DOHH2 (cell line): Measurements from ENCODE around the gene TUT1.

Source experiments
- H3F3A ChIP-seq: fragments of 200-600 bp; sonication (generic), shearing (Covaris generic); 2 replicates; pipeline ENCODE4 v1.6.0; 2016; ENCODE audit warnings: antibody characterized with exemption, mild to moderate bottlenecking; ENCODE audit not compliant: control insufficient read depth, insufficient read depth
- H3K27ac ChIP-seq: fragments of 200-600 bp; sonication (generic); 2 replicates; pipeline ENCODE4 v1.5.1; 2014; ENCODE audit warnings: low read depth, mild to moderate bottlenecking, low read length, moderate library complexity
- H3K27me3 ChIP-seq: fragments of 200-600 bp; sonication (generic); 2 replicates; pipeline ENCODE4 v1.6.1; 2014; ENCODE audit warnings: mild to moderate bottlenecking, low read length, mixed read lengths; ENCODE audit not compliant: control insufficient read depth
- H3K36me3 ChIP-seq: fragments of 200-600 bp; sonication (generic); 2 replicates; pipeline ENCODE4 v1.6.1; 2014; ENCODE audit warnings: mild to moderate bottlenecking, low read length, moderate library complexity, mixed read lengths; ENCODE audit not compliant: control insufficient read depth
- H3K4me1 ChIP-seq: fragments of 200-600 bp; sonication (generic); 2 replicates; pipeline ENCODE4 v1.6.1; 2014; ENCODE audit warnings: mild to moderate bottlenecking, low read length, mixed read lengths; ENCODE audit not compliant: control insufficient read depth
- H3K4me2 ChIP-seq: fragments of 200-600 bp; sonication (generic); 2 replicates; pipeline ENCODE4 v1.6.0; 2014; ENCODE audit warnings: mild to moderate bottlenecking, low read length, moderate library complexity
- H3K4me3 ChIP-seq: fragments of 200-600 bp; sonication (generic); 2 replicates; pipeline ENCODE4 v1.5.1; 2014; ENCODE audit warnings: mild to moderate bottlenecking, low read length, mixed read lengths
- H3K79me2 ChIP-seq: fragments of 200-600 bp; sonication (generic); 2 replicates; pipeline ENCODE4 v1.6.1; 2014; ENCODE audit warnings: mild to moderate bottlenecking, low read length, mixed read lengths; ENCODE audit not compliant: control insufficient read depth
- H3K9me2 ChIP-seq: fragments of 200-600 bp; sonication (generic); replicated peaks from 2 replicates; pipeline ENCODE4 v1.6.1; 2014; ENCODE audit warnings: mild to moderate bottlenecking, low read length, mixed read lengths; ENCODE audit not compliant: control insufficient read depth
- H3K9me3 ChIP-seq: fragments of 200-600 bp; sonication (generic); 2 replicates; pipeline ENCODE4 v1.6.1; 2014; ENCODE audit warnings: antibody characterized with exemption, low read length, mixed read lengths; ENCODE audit not compliant: control insufficient read depth, insufficient read depth
- H4K20me1 ChIP-seq: fragments of 200-600 bp; sonication (generic); 2 replicates; pipeline ENCODE4 v1.6.0; 2014; ENCODE audit warnings: low read depth, mild to moderate bottlenecking, antibody characterized with exemption, low read length, moderate library complexity; ENCODE audit not compliant: control insufficient read depth, insufficient read depth
- CTCF ChIP-seq: fragments of 200-600 bp; sonication (generic); IDR thresholded peaks from one replicate; pipeline ENCODE4 v1.5.1; 2014; ENCODE audit warnings: antibody characterized with exemption, mild to moderate bottlenecking, low read depth, low read length; ENCODE audit not compliant: poor library complexity, severe bottlenecking
- EZH2phosphoT487 ChIP-seq: fragments of 200-600 bp; sonication (generic); IDR thresholded peaks from 2 replicates; pipeline ENCODE4 v1.6.1; 2017; ENCODE audit warnings: borderline replicate concordance, mild to moderate bottlenecking, antibody characterized with exemption, low read length, moderate library complexity, mixed read lengths

Gene TUT1

GRCh38 chr11:62580959-62581715 is 10.2 kb downstream of the TUT1 start:
- Histone ChIP-seq H3K9me2 (no peaks in the 10 kb centered on the region), H3K9me3 (no peaks in the 10 kb centered on the region), H3K4me3 (no peak overlapping the region), H3K27me3 (no peaks in the 10 kb centered on the region), H3K27ac (no peak overlapping the region), H3K36me3 (peaks cover 72% of the 10 kb centered on the region), H3K79me2 (peaks cover 30% of the 10 kb centered on the region), H3K4me2 (no peak overlapping the region), H3K4me1 (no peaks in the 10 kb centered on the region), H3F3A (peaks cover 4% of the 10 kb centered on the region), H4K20me1 (no peaks in the 10 kb centered on the region)
- TF ChIP-seq CTCF (no peak), EZH2phosphoT487 (no peak)

GRCh38 chr11:62579252-62579651 is 12.1 kb downstream of the TUT1 start:
- no peaks in the 10 kb centered on the region for H3K27me3 ChIP-seq
- no peak overlapping the region for H3K4me2 ChIP-seq
- H3K36me3 ChIP-seq, result peaks cover 78% of the 10 kb centered on the region
- H3K27ac ChIP-seq, result no peak overlapping the region
- H3F3A ChIP-seq, result peaks cover 9% of the 10 kb centered on the region
- no peak overlapping the region for H3K4me3 ChIP-seq
- H3K9me2 ChIP-seq, result no peaks in the 10 kb centered on the region
- H3K79me2 ChIP-seq, result peaks cover 35% of the 10 kb centered on the region
- TF ChIP-seq EZH2phosphoT487, result no peak
- TF ChIP-seq CTCF, result no peak
- no peaks in the 10 kb centered on the region for H4K20me1 ChIP-seq
- no peaks in the 10 kb centered on the region for H3K9me3 ChIP-seq
- peaks cover 16% of the 10 kb centered on the region for H3K4me1 ChIP-seq

- Histone ChIP-seq H3F3A (peaks cover 9% of the 10 kb centered on the region), H3K27me3 (no peaks in the 10 kb centered on the region), H3K9me3 (no peaks in the 10 kb centered on the region), H3K27ac (no peak overlapping the region), H3K9me2 (no peaks in the 10 kb centered on the region), H3K4me1 (peaks cover 16% of the 10 kb centered on the region), H3K4me2 (no peak overlapping the region), H3K36me3 (peaks cover 74% of the 10 kb centered on the region), H3K4me3 (no peak overlapping the region), H4K20me1 (no peaks in the 10 kb centered on the region), H3K79me2 (peaks cover 31% of the 10 kb centered on the region)
- TF ChIP-seq EZH2phosphoT487 (no peak), CTCF (no peak)
Observed at GRCh38 chr11:62578541-62578940, 12.8 kb downstream of the TUT1 start.
